Measurements from ENCODE around the gene RPS27. TPM values are rescaled to one million over a fixed set of nuclear protein-coding genes. Genes with fewer than 3 reads are reported as not detected.

RPS27 gene
- total and polyA plus RNA-seq, 2 of the 13 experiments (the other 11 are each of a cell fraction or from before 2014, with no cell fraction given), result 3,737 to 9,964 TPM

DNA sequence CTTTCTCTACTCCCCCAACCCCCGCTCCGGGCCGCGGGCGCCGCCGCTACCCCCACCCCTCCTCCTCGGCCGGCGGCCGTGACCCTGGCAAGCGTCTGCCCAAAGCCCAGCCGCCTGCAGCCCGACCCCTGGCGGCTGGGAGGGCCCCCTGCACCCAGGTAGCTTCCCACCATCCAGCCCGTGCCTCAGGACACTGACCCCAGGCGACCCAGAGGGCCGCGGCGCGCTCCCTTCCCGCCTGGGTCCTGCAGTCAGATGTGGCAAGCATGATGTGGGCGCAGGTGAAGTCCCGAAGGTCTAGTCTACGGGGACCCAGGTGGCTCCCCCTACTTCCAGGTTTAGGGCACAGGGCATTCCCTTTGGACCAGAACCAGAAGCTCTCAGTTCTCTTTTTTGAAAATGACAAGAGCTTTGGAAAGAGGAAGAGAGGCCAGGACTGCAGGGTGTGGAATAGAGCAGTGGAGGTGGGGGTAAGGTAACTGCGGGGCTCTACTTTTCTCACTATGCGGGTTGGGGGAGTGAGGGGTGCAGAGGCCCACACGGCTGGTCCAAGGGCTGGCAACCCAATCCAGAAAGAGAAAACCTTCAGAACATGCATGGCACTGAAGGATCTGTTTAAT lies 43.8 kb upstream of the RPS27 start, which contains the start of gene DENND4B (continued):
- TF ChIP-seq, protein P1, sequence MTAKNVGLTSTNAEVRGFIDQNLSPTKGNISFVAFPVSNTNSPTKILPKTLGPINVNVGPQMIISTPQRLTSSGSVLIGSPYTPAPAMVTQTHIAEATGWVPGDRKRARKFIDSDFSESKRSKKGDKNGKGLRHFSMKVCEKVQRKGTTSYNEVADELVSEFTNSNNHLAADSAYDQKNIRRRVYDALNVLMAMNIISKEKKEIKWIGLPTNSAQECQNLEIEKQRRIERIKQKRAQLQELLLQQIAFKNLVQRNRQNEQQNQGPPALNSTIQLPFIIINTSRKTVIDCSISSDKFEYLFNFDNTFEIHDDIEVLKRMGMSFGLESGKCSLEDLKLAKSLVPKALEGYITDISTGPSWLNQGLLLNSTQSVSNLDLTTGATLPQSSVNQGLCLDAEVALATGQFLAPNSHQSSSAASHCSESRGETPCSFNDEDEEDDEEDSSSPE (CRISPR knock-in tag; IDR thresholded peaks at IDR 0.05), result peak; percentile 63
- no peak for TF ChIP-seq ZBTB8A (CRISPR knock-in tag; IDR thresholded peaks at IDR 0.05; ENCODE audit: borderline replicate concordance, low read depth)
- TF ChIP-seq, protein P2, sequence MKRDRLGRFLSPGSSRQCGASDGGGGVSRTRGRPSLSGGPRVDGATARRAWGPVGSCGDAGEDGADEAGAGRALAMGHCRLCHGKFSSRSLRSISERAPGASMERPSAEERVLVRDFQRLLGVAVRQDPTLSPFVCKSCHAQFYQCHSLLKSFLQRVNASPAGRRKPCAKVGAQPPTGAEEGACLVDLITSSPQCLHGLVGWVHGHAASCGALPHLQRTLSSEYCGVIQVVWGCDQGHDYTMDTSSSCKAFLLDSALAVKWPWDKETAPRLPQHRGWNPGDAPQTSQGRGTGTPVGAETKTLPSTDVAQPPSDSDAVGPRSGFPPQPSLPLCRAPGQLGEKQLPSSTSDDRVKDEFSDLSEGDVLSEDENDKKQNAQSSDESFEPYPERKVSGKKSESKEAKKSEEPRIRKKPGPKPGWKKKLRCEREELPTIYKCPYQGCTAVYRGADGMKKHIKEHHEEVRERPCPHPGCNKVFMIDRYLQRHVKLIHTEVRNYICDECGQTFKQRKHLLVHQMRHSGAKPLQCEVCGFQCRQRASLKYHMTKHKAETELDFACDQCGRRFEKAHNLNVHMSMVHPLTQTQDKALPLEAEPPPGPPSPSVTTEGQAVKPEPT (CRISPR knock-in tag; IDR thresholded peaks at IDR 0.05; ENCODE audit: low read depth), result no peak
- peak; percentile 70 for TF ChIP-seq YY1 (IDR thresholded peaks at IDR 0.05; ENCODE audit: insufficient read depth, insufficient replicate concordance, low read depth, low read length)
- no peak for TF ChIP-seq NRL (CRISPR knock-in tag; IDR thresholded peaks at IDR 0.05; ENCODE audit: borderline replicate concordance)
- no peak for TF ChIP-seq STAT5B (CRISPR knock-in tag; IDR thresholded peaks at IDR 0.05)
- TF ChIP-seq ZNF780A (CRISPR knock-in tag; IDR thresholded peaks at IDR 0.05), result no peak; the same call in 1 of the 2 replicates
- TF ChIP-seq MED1 (CRISPR knock-in tag; IDR thresholded peaks at IDR 0.05), result peak; percentile 80
- TF ChIP-seq MED13 (CRISPR knock-in tag; IDR thresholded peaks at IDR 0.05), result no peak
- no peak for TF ChIP-seq ZNF557 (CRISPR knock-in tag; IDR thresholded peaks at IDR 0.05)
- TF ChIP-seq ARHGAP35 (CRISPR knock-in tag; IDR thresholded peaks at IDR 0.05; ENCODE audit: borderline replicate concordance), result no peak
- TF ChIP-seq ZNF83 (CRISPR knock-in tag; IDR thresholded peaks at IDR 0.05; ENCODE audit: borderline replicate concordance), result no peak
- no peak for TF ChIP-seq ZFP62 (CRISPR knock-in tag; IDR thresholded peaks at IDR 0.05)
- TF ChIP-seq RXRB (CRISPR knock-in tag; IDR thresholded peaks at IDR 0.05; ENCODE audit: borderline replicate concordance), result peak; percentile 98
- TF ChIP-seq ZNF772 (CRISPR knock-in tag; IDR thresholded peaks at IDR 0.05), result peak; percentile 69; the same call in 1 of the 2 replicates
- no peak for TF ChIP-seq MEIS1 (CRISPR knock-in tag; IDR thresholded peaks at IDR 0.05; ENCODE audit: borderline replicate concordance)
- peak; percentile 56; the same call in 1 of the 2 replicates for TF ChIP-seq SOX5 (CRISPR knock-in tag; IDR thresholded peaks at IDR 0.05; ENCODE audit: borderline replicate concordance)
- TF ChIP-seq, protein P3, sequence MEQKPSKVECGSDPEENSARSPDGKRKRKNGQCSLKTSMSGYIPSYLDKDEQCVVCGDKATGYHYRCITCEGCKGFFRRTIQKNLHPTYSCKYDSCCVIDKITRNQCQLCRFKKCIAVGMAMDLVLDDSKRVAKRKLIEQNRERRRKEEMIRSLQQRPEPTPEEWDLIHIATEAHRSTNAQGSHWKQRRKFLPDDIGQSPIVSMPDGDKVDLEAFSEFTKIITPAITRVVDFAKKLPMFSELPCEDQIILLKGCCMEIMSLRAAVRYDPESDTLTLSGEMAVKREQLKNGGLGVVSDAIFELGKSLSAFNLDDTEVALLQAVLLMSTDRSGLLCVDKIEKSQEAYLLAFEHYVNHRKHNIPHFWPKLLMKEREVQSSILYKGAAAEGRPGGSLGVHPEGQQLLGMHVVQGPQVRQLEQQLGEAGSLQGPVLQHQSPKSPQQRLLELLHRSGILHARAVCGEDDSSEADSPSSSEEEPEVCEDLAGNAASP (CRISPR knock-in tag; IDR thresholded peaks at IDR 0.05; ENCODE audit: borderline replicate concordance), result peak; percentile 99
- no peak for TF ChIP-seq RFX5 (IDR thresholded peaks at IDR 0.05; ENCODE audit: low read depth, low read length)
- no peak for TF ChIP-seq NFE2L2 (IDR thresholded peaks at IDR 0.05; ENCODE audit: low read length)
- TF ChIP-seq ZNF572 (CRISPR knock-in tag; IDR thresholded peaks at IDR 0.05), result 0 out of 2 replicates have a peak, but pooled peaks have one; percentile 38
- TF ChIP-seq CBX2 (IDR thresholded peaks at IDR 0.05; ENCODE audit: low read depth, low read length), result no peak
- TF ChIP-seq CBX2 (CRISPR knock-in tag; IDR thresholded peaks at IDR 0.05; ENCODE audit: low read depth), result no peak
- TF ChIP-seq HCFC1 (IDR thresholded peaks at IDR 0.05; ENCODE audit: low read depth, low read length), result no peak
- no peak for TF ChIP-seq ZFP37 (CRISPR knock-in tag; IDR thresholded peaks at IDR 0.05; ENCODE audit: borderline replicate concordance)
- TF ChIP-seq BORCS8-MEF2B (CRISPR knock-in tag; IDR thresholded peaks at IDR 0.05), result peak; percentile 41; the same call in 1 of the 2 replicates
- no peak for TF ChIP-seq TCF12 (IDR thresholded peaks at IDR 0.05)
- no peak for TF ChIP-seq TCF12 (CRISPR knock-in tag; IDR thresholded peaks at IDR 0.05)
- no peak for TF ChIP-seq ZNF878 (CRISPR knock-in tag; IDR thresholded peaks at IDR 0.05)
